CMK (cell line): Measurements from ENCODE around the gene PKHD1.

Experiments
- DNase-seq: peaks from one replicate; pipeline ENCODE4 v3.0.0-alpha.2; 2010; ENCODE audit warnings: low read depth

Gene PKHD1

GRCh38 chr6:51616243-51616642 is 471.2 kb downstream of the PKHD1 start:
- no peak for DNase-seq

- DNase-seq: no peak
Observed at GRCh38 chr6:51614725-51615124, 472.7 kb downstream of the PKHD1 start.

- DNase-seq: no peak
Observed at GRCh38 chr6:51613558-51613957, 473.9 kb downstream of the PKHD1 start.

GRCh38 chr6:51608932-51609331 is 478.5 kb downstream of the PKHD1 start:
- DNase-seq: no peak

GRCh38 chr6:51608383-51608782 is 479.0 kb downstream of the PKHD1 start:
- no peak for DNase-seq

- DNase-seq: no peak
Observed at GRCh38 chr6:51600514-51600913, 486.9 kb downstream of the PKHD1 start.

GRCh38 chr6:51598171-51598570 is 489.2 kb downstream of the PKHD1 start:
- no peak for DNase-seq

GRCh38 chr6:51594981-51595380 is 492.4 kb downstream of the PKHD1 start:
- no peak for DNase-seq

- no peak for DNase-seq
Observed at GRCh38 chr6:51585264-51585663, 502.1 kb downstream of the PKHD1 start.

- DNase-seq: no peak
Observed at GRCh38 chr6:51584163-51584562, 503.2 kb downstream of the PKHD1 start.

- no peak for DNase-seq
Observed at GRCh38 chr6:51578994-51579393, 508.4 kb downstream of the PKHD1 start.

GRCh38 chr6:51578362-51578761 is 509.1 kb downstream of the PKHD1 start:
- no peak for DNase-seq

- no peak for DNase-seq
Observed at GRCh38 chr6:51574040-51574439, 513.4 kb downstream of the PKHD1 start.

GRCh38 chr6:51571168-51571567 is 516.2 kb downstream of the PKHD1 start:
- DNase-seq: no peak

- DNase-seq: no peak
Observed at GRCh38 chr6:51570168-51570921, 517.1 kb downstream of the PKHD1 start.

GRCh38 chr6:51569594-51569993 is 517.8 kb downstream of the PKHD1 start:
- no peak for DNase-seq

- no peak for DNase-seq
Observed at GRCh38 chr6:51568771-51569170, 518.6 kb downstream of the PKHD1 start.

GRCh38 chr6:51565472-51565871 is 521.9 kb downstream of the PKHD1 start:
- DNase-seq: no peak
